H54 (cell line): ENCODE data around the gene SLC1A2.

Source experiments
- DNase-seq: peaks from one replicate; pipeline ENCODE4 v3.0.0; 2011; ENCODE audit warnings: low spot score, mixed read lengths; ENCODE audit not compliant: insufficient read length
- FAIRE-seq: peaks from 3 replicates; lab custom pipeline; 2011; peaks lifted over from hg19 to GRCh38; lab: Jason Lieb, UNC
- POLR2A ChIP-seq: IDR thresholded peaks from 2 replicates; pipeline ENCODE4 v1.6.1; 2011; ENCODE audit warnings: low read depth, mild to moderate bottlenecking, low read length

SLC1A2 gene

GRCh38 chr11:35358391-35358790 is 61.0 kb downstream of the SLC1A2 start:
- TF ChIP-seq POLR2A, result no peak
- no peak for FAIRE-seq
- DNase-seq, result no peak

DNA sequence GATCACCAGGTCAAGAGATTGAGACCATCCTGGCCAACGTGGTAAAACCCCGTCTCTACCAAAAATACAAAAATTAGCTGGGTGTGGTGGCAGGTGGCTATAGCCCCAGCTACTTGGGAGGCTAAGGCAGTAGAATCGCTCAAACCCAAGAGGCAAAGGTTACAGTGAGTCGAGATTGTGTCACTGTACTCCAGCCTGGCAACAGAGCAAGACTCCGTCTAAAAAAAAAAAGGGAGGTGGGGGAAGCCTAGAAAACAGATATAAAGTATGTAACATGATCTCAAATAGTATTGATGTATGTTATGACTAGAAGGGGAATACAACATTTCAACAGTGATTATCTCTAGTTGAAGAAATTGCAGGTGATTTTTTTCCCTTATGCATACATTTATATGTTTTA is 61.4 kb downstream of the SLC1A2 start:
- FAIRE-seq, result no peak
- DNase-seq, result no peak
- no peak for TF ChIP-seq POLR2A

DNA sequence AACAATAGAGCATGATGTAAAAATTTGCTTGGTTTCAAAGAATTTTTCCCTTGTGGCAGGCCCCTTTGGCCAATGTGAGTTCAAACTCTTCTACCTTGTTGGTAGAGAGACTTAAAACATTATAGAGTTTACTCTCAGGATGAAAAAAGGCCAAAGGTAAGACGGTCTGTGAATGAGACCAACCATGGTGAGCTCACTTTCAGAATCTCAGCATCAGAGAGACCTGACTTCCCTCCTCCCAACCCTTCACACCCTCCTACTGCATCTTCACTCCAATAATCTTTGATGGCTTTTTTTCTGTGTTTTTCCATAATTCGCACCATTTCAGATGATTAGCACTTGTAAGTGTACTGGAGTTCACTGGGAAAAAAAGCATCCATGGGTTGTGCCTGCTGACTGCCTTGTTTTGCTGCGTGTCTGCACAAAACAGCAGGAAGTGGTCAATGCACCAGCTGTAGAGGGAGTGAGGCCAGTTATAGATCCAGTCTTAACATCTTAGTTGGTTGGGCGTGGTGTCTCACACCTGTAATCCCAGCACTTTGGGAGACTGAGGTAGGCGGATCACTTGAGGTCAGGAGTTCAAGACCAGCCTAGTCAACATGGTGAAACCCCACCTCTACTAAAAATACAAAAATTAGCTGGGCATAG is 64.1 kb downstream of the SLC1A2 start:
- DNase-seq, result no peak
- FAIRE-seq, result no peak
- TF ChIP-seq POLR2A, result no peak

DNA sequence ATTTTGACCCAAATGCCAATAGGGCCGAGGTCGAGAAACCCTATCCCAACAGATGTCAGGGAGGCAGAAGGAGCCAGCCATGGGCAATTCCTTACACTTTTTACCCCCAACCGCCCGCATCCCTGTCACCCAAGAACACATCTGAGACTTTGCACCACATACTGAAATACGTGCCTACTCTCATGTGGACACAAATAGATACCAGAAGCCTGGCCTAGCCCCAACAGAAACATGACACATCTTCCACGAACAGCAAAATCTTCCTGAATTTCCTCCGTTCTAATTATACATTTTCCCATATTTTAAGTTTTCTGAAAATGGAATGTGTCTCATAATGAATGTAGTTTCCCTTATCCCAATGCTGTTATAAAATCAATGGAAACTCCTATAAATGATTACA is 64.7 kb downstream of the SLC1A2 start:
- FAIRE-seq, result no peak
- no peak for DNase-seq
- no peak for TF ChIP-seq POLR2A

GRCh38 chr11:35352077-35352888 is 67.1 kb downstream of the SLC1A2 start:
- no peak for TF ChIP-seq POLR2A
- no peak for FAIRE-seq
- DNase-seq, result no peak

DNA sequence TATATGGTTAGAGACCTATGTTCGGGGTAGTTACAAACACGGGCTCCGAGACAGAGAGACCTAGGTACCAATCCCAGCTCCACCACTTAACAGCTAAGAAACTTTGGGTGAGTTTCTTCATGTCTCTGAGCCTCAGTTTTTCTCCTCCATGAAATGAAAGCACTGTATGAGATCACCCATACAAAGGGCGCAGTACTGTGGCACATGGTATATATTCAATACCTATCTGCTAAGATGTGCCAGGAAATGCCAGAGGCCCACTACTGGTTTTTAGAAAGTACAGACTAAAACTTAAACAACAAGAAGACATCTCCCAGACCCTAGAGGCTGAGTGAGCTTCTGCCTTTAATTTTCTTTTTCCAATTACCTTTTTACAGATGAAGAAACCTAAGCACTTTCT is 69.5 kb downstream of the SLC1A2 start:
- FAIRE-seq, result no peak
- TF ChIP-seq POLR2A, result no peak

GRCh38 chr11:35348898-35349687 is 70.3 kb downstream of the SLC1A2 start:
- DNase-seq (no peak), FAIRE-seq (no peak)
- TF ChIP-seq POLR2A, result no peak

More for the DNA sequence above, 69.5 kb downstream of the SLC1A2 start:
- no peak for DNase-seq

- no peak for DNase-seq
- no peak for TF ChIP-seq POLR2A
- no peak for FAIRE-seq
These were observed 71.4 kb downstream of the SLC1A2 start for GRCh38 chr11:35347921-35348331.

DNA sequence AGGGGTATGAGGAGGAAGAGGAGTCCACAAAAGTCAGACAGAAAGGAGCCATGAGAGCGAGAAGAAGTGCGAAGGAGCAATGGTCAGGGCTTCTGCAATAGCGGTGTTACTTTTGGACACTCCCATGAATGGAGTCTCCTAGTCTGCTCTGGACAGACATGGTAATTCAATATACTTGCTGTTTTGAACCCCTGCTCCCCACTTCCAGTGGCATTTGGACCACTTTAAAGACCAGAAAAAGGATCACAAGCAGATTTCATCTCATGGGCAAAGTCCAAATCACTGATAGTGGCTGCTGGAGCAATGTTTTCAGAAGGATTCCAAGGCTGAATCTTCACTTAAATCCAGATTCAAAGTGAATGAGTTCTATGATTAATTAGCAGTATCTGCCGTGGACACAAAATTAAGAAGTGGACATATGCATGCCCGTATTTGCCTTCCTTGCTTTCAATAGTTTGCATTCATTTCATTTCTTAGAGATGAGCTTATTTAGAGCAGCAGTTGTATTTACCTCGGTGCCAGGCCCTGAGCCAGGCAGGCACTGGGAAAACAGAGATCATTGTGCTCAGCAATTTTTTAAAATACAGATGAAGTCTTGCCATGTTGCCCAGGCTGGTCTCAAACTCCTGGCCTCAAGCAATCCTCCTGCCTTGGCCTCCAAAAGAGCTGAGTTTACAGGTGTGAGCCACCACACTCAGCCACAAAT is 72.0 kb downstream of the SLC1A2 start:
- no peak for DNase-seq
- no peak for FAIRE-seq
- no peak for TF ChIP-seq POLR2A

GRCh38 chr11:35346472-35347156 is 72.7 kb downstream of the SLC1A2 start:
- FAIRE-seq (no peak), DNase-seq (no peak)
- TF ChIP-seq POLR2A, result no peak

DNA sequence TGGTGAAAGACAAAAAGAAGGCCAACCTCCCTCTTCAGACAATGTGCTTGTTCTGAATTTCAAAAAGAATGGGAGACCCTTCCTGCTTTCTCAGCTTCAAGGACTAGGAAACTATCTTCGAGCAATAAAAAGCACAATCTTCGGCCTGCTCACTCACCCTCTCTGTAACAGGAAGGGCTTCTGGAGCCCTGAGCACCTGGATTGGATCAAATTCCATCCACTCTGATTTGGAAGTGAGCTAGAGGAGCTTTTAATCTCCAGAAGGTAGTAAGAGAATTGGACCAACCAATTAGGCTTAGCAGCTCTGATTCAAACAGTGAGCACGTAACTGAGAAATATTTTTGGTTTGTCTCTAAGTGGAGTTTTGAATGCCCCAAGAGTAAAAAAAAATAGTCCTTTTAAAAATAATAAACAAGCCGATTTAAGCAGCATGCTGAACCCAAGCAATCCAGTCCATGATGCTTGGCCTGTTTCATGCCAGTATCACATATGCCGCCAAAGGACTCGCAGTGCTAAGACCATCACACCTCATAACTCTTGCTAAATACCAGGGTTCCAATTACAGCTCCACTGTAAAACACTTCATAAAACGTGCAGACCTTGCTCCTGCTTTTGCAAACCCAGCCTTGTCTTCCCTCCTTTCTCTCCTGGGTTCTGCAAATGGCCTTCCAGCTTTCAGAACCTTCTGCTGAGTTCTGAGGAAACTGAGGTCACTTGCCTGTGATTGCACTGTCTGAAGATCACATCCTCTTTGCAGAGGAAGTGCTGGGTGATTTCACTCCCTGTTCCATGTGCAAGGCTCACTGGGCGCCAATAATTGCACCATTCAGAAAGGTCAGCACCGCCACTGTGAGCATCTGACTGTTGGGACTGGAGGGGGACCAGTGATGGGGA is 74.4 kb downstream of the SLC1A2 start:
- DNase-seq (no peak), FAIRE-seq (no peak)
- TF ChIP-seq POLR2A, result no peak

GRCh38 chr11:35343033-35343598 is 76.2 kb downstream of the SLC1A2 start:
- FAIRE-seq (no peak), DNase-seq (no peak)
- no peak for TF ChIP-seq POLR2A

GRCh38 chr11:35340715-35341114 is 78.6 kb downstream of the SLC1A2 start:
- DNase-seq (no peak), FAIRE-seq (no peak)
- no peak for TF ChIP-seq POLR2A
